ENCODE results near the gene SLC5A1. TPM values are rescaled to one million over a fixed set of nuclear protein-coding genes. Genes with fewer than 3 reads are reported as not detected.

Gene SLC5A1
- total RNA-seq, 1 experiment from 2014 or later: not detected

Other genes with a start within 250 kb of the SLC5A1 start
- 93.0 and 126 TPM in 2 replicates for gene YWHAH, start 98.7 kb upstream of the SLC5A1 start, total RNA-seq (2014; rRNA removed; shearing (Covaris generic))
- gene C22orf42, start 116.0 kb downstream of the SLC5A1 start, total RNA-seq (2014; rRNA removed; shearing (Covaris generic)): not detected in 2 replicates
- gene RFPL2, start 161.8 kb downstream of the SLC5A1 start, total RNA-seq (2014; rRNA removed; shearing (Covaris generic)): 0.85 and 1.8 TPM in 2 replicates
- gene SLC5A4, start 212.1 kb downstream of the SLC5A1 start, total RNA-seq (2014; rRNA removed; shearing (Covaris generic)): not detected in 2 replicates

Data from G401 (cell line).